ENCODE results near the gene PAX5.

DNA sequence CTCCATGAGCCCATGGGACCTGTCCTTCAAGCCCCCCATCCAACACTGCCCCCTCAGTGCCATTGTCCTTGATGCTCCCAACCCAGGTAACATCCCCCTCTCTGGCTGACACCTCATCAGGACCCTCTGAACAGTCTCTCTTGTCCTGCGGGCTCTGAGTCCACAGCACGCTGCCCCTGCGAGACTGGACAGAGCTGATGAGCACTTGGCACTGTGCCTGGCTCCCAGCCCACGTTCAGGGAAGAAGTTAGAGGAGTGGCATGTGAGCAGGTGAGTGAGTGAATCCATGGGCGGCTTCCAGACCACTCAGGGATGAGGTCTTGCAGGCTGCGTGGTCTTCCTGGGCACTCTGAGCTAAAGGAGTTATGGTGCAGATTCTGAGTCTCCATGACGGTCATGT is 70.7 kb downstream of the PAX5 start:
- TF ChIP-seq EZH2phosphoT487 (IDR thresholded peaks at IDR 0.05; ENCODE audit: insufficient read depth, low read depth) (no peak), EZH2 (IDR thresholded peaks at IDR 0.05; ENCODE audit: insufficient read depth, poor library complexity, severe bottlenecking) (no peak)
